NCI-H187 treated with DMSO at 0.1 percent for 48 hours (cell line): ENCODE data around the gene PCLAF.
"Not testable (repeated sequence)": the region's sequence is repeated elsewhere in the genome, so short reads cannot be mapped to it uniquely, and the experiment has no call there.

ENCODE experiments used
- DNase-seq: peaks from one replicate; lab custom pipeline; 2025; lab: John Stamatoyannopoulos, UW

The PCLAF gene, protein sequence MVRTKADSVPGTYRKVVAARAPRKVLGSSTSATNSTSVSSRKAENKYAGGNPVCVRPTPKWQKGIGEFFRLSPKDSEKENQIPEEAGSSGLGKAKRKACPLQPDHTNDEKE

DNA sequence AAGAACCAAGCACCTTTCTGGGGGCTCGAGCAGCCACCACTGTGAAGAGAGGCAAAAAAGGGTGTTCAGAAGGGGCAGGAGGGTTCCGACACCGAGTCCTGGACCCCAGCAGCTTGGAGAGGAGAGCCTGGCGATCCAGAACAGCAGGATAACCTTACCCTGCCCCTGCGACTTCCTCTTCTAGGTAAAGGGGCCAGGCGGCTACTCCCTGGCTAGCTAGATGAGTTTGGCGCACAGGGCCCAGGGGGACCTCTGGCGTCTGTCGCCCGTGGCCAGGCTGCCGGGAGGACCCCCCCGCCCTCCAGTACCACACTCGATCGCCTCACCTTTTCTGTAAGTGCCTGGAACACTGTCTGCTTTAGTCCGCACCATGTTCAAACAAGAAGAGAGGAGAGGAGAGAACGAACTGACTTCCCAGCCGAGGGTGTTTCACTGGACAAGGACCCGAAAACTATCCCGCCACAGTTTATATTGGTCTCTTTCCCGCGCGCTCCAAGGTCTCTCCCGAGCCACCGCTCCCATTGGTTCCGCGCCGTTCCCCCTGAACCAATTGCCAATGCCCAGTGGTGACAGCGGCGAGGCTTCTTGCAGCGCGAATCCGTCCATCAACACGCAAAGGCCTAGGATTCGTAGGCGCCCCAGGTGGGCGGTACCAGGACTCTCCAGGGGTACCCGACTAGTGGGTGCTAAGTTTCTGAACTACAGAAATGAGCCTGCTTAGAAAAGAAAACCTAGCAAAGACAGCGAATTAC lies at the start of gene PCLAF:
TSS of gene PCLAF (minus strand) at position 442 of the 752 bp plus-strand sequence. CDS start at position 372, 70 bp downstream.
- DNase-seq: peak; percentile 11

DNA sequence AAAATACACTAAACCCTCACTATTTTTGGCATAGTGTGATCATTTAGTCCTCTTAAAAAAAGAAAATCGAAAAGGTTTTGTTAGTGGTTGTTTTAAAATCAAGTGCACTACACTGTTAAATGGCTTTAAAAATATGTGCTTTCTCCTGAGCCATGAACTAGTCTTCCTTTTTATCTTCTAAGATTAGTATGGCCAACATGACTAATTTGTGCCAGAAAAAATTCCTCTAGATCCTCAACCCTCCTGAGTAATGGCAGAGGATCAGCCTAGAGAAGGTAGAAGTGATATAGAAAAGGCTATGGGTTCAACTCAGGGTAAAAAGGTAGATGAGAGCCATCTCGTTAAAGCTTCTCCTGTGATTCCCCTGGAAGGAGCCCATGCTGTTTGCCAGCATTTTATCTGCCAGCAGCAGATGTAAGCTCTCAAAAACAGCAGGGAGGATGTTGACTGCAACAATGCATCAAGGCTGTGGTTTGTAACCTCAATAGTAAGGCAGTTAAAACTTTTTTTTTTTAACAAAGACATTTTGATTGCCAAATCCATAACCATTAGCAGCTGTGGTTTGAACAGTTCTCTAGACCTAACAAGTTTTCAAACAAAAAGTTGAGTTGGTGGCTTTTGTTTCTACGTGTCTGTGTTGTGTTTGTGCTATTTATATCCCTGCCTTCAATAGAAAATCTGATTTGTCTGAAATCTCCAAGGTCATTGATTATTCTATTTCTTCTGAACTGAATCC lies 48.9 kb upstream of the PCLAF start:
- peak; percentile 26 for DNase-seq

DNA sequence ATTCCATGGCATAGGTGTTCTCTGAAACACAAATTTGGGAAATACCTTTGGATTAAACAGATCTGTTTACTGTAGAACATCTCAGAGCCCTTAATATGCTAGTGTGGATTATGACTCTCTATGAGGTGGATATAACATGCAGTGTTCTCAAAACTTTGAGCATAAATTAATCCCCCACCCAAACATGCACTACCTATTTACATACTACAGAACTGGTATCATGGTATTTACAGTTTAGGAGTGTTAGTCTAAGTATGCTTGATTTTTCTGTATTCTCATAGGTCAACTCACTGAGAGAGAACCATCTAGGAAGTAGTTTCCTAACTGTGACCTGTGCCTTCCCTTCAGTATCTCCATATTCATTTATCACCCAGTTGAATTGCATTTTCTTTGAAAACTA lies 48.2 kb upstream of the PCLAF start:
- DNase-seq: no peak

DNA sequence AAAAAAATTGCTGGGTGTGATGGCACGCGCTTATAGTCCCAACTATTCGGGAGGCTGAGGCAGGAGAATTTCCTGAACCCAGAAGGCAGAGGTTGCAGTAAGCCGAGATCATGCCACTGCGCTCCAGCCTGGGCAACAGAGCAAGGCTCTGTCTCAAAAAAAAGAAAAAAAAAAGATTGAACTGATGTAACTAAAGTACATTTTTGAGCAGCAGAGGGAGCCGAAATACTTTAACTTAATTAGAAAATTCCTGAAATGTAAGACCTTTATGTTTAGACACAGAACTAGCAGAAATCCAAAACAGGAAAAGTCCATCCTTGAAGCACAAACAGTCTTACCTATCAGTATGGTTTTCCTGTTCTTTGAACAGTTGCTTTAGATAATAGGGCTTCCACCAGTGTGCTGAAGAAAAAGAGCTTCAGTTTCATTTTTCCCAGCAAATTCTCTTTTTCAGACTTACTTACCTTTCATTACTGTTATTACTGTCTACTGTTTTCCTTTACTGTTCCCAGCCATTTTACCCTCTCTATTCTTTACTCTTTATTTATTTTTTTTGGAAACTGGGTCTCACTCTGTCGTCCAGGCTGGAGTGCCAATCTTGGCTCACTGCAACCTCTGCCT lies 45.7 kb upstream of the PCLAF start:
- no peak for DNase-seq

DNA sequence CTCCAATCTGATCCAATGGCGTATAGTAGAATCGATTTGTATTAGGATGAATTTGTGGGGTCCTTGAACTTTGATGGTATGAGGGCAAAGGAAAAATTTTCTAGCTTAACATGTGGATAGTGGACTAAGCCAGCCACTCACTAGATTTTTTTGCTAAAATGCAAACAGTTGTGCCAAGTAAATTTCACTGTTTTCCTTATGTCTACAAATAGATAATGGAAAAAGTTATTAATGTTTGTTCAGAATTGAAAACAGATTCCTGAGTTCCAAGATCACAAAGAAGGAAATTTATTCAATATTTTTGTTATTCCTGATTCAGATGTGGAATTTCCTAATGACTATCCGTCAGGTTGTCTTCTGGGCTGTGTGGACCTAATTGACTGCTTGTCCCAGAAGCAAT lies 44.0 kb upstream of the PCLAF start:
- no peak for DNase-seq

DNA sequence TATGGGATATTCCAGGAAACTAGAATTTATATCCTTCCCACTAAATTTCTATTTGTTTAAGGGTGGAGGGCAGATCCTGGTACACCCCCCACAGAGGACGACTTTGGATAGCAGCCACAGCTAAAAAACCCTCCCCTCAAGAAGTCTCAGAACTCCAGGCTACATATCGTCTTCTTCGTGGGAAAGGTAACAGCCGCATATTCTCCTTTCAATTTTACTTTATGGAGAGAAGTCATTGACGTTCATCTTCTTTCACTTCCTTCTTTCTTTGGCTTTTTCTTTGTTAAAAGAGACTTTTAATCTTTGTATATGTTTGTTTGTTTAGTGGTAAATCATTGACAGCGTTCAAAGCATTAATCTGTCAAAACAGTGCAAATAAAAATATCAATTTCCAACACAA lies 42.7 kb upstream of the PCLAF start:
- DNase-seq: no peak

DNA sequence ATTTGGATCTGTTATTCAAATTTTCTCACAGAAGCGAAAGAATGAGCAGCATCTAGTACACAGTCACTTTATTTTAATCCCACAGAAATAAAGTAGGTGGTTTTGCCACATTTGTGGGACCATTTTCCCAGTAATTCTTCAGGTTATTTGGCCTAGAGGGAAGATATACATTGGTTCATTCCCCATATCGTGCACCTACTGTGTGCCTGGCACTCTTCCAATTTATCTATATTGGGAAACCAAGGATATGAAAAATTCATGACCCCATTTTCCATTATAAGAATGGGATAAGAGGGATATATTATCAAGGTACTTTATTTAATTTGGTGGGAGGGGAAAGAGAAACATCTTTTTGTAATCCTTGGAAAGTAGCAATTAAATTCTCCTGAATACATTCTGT lies 41.5 kb upstream of the PCLAF start:
- DNase-seq: no peak

DNA sequence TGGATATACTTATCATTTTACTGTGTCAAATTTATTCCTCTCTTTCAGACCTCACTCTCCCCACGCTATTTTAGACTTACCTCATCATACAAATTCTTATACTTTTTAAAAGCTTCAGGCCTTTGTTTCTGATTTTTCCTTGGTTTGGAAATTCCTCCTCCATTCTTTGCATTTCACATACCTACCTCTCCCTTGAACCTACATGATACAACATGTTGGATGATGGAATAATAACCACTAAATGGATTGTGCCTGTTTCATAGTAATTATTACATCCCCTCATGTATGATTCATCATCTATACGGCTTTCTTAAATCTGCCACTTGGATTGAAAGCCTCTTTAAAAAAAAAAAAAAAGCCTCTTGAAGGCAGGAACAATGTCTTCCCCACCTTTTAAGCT lies 31.0 kb upstream of the PCLAF start:
- DNase-seq: no peak

DNA sequence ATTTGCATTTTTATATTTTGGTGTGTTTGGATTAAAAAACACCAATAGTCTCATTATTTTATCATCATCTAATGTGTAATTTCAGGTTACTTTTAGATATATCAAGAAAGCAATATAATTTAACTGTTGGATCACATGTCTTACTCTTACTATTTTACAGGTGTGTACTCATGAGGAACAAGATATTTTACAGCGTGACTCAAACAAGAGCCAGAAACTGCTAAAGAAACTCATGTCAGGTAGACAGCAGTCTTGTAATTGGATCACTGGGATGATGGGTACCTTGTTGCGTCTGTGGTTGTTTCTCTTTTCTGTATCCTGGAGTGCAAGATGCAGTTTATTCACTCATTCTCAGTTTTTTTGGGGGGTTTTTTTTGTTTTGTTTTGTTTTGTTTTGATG lies 19.3 kb upstream of the PCLAF start:
- no peak for DNase-seq

DNA sequence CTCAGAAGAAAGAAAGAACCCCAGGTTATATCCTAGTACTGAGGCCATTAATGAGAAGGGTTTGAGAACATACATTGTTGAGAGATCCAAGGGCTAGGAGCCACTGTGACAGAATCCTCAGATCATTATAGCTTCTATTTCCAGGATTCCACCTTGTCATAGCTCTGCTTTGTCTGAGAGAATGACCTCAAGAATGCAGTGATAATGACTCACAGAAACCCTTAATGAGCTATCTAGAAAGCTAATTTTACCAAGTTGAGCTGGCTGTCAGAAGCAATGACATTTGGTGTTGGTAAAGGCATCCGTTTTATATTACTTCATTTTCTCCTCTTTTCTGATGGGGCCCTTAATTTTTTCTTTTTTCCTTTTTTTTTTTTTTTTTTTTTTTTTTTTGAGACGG lies 17.3 kb upstream of the PCLAF start:
- DNase-seq: no peak

DNA sequence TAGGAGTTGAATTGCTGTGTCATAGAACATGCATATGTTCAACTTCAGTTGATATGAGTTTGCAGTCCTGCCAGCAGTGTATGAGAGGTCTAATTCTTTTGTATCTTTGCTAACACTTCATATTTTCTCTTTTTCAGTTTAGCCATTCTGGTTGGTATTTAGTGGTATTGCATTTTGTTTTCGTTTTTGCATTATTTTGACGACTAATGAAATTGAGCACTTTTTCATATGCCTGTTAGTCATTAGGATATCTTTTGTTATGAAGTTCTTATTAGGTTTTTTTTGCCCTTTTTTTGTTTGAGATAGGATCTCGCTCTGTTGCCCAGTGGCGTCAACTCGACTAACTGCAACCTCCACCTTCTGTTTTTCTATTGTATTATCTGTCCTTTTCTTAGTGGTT lies 15.5 kb upstream of the PCLAF start:
- DNase-seq: no peak

DNA sequence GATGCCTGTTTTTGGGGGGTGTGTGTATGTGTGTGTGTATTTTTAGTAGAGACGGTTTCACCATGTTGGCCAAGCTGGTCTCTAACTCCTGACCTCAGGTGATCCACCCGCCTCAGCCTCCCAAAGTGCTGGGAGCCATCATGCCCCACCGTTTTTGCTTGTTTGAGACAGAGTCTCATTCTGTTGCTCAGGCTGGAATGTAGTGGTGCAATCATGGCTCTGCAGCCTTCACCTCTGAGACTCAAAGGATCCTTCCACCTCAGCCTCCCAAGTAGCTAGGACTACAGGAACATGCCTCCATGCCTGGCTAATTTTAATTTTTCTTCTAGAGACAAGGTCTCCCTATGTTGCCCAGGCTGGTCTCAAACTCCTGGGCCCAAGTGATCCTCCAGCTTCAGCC lies 11.2 kb upstream of the PCLAF start:
- not testable (repeated sequence) for DNase-seq

DNA sequence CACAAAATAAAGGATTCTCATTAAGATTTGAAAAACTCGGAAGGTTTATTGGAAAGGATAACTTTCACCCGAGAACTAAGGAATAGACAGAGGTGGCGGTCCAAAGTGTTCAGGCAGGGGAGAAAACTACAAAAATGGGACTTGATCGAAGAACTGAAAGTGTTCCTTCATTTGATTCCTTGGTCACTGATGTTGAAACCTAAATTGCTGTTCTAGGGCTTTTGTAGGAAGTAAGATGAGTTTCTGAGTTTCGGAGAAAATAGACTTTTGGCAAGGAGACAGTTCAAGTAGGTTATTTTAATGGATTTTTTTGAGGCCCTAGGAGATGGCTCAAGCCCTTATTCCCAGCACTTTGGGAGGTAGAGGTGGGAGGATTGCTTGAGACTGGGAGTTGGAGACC lies 7.8 kb upstream of the PCLAF start:
- no peak for DNase-seq

DNA sequence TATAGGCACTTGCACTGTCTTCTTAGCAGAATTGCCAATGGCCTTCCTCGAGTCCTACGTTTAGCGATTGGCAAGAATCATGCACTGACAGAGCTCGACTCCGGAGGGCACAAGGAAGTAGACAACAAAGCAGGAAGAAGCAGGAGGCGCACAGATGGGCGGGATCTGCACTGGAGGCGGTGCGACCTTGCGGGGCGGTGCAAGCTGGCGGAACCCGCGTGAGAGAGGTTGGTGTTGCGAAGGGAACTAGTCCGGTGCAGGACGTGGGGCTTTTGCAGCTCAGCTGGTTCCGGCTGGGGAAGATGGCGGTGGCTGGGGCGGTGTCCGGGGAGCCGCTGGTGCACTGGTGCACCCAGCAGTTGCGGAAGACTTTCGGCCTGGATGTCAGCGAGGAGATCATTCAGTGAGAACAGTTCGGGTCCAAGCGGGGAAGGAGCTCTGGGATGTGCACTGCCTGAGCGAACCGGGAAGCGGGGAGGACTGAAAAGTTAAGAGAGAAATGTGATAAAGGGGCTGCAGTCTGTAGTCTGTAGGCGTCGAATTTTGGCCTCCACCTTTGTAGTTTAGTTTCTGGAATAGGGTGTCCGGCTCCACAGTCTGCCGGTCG lies 6.4 kb upstream of the PCLAF start, which contains the start of gene TRIP4:
TSS of gene TRIP4 (plus strand) at position 275 of the 607 bp plus-strand sequence. CDS start at position 303, 28 bp downstream.
- DNase-seq: peak; percentile 68

DNA sequence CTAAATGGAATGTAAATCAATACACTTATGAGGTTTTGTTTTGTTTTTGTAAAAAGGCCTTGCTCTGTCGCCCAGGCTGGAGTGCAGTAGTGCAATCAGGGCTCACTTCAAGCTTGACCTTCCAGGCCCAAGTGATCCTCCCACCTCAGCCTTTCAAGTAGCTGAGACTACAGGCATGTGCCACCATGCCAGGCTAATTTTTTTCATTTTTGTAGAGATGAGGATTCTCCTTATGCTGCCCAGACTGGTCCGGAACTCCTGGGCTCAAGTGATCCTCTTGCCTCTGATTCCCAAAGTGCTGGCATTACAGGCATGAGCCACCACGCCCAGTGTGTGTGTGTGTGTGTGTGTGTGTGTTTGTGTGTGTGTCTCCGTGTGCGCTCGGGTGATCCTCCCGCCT lies 5.0 kb upstream of the PCLAF start:
- DNase-seq: no peak

DNA sequence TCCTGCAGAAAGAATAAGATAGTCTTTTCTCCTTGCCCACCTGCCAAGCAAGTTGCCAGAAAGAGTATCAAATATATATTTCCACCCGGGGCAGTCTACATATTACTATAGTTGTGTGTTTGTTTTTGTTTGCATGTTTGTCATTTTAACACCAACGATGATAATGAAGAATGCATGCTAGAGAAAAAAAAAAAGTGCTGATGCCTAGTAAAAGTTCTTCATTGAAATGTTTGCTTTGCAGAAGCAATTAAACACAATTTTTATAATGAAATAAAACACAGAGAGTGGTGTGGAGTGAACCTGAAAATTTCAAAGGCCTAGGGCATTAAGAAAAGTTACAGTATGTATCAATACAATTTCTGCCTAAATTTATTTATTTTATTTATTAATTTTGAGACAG lies 2.5 kb upstream of the PCLAF start:
- DNase-seq: no peak

DNA sequence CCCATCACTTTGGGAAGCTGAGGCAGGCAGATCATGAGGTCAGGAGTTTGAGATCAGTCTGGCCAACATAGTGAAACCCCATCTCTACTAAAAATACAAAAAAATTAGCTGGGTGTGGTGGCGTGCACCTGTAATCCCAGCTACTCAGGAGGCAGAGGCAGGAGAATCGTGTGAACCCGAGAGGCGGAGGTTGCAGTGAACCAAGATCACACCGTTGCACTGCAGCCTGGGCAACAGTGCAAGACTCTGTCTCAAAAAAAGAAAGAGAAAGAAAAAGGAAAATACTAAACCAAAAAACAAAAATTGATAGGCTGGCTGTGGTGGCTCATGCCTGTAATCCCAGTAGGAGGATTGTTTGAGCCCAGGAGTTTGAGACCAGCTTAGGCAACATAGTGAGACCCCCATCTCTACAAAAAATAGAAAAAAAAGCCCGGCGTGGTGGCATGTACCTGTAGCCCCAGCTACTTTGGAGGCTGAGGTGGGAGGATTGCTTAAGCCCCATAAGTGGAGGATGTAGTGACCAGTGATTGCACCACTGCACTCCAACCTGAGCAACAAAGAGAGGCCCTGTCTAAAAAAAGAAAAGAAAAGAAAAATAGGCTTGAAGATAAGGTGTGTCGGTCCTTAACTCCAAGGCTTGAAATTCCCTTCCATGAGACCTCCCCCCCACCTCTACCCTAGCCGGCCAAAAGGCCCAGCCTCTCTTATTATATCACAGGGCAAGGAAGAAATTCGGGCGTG lies 941 bp downstream of the PCLAF start:
- DNase-seq: not testable (repeated sequence)

DNA sequence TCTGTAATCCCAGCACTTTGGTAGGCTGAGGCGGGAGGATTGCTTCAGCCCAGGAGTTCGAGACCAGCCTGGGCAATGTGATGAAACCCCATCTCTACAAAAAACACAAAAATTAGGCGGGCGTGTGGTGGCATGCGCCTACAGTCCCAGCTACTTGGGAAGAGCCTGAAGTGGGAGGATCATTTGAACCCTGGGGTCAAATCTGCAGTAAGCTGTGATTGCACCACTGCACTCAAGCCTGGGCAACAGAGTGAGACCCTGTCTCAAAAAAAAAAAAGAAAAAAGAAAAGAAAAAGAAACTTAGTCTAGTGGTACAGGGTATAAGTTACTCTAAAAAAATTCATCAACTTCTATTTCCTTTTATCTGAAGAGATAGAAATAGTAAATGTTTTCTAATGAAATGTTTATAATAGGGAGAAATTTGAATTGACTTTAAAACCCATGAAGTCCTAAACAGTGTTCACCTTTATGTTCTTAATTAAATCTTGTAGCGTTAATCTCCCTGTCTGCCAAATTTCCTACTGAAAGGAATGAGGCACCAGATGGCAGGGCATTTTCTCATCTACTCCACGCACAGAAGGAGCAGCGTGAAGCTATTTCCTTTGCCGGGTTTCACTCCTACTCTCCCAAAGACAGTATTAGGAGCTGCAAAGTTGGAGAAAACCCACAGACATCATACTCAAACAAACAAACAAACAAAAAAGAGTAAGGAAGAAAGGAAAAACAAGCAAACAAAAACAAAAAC lies 1.9 kb downstream of the PCLAF start:
- no peak for DNase-seq

DNA sequence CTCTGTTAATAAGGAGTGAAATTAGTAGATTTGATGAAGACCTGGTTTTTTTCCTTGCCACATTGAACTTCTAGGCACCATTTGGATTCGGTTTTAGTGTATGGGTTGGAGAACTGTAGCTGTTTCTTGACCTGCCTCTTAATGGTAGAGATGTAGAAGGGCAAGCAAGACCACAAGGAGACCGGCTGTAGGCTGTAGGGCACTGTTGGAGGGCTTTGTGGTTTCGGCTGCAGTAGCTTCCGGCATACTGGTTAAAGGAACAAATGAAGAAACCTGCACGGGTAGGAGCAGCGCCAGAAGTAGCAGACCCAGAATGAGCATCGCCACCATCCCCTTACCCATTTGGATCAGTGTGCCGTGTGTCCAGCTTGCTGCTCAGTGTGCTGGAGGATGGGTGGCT lies 7.9 kb downstream of the PCLAF start:
- DNase-seq: no peak

DNA sequence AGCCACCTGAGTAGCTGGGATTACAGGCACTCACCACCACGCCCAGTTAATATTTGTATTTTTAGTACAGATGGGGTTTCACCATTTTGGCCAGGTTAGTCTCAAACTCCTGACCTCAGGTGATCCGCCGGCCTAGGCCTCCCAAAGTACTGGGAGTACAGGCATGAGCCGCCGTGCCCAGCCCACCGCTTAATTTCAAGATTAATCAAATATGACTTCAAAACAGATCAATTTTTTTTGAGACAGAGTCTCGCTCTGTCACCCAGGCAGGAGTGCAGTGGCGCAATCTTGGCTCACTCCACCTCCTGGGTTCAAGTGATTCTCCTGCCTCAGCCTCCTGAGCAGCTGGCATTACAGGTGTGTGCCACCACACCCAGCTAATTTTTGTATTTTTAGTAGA lies 9.9 kb downstream of the PCLAF start:
- DNase-seq: not testable (repeated sequence)

DNA sequence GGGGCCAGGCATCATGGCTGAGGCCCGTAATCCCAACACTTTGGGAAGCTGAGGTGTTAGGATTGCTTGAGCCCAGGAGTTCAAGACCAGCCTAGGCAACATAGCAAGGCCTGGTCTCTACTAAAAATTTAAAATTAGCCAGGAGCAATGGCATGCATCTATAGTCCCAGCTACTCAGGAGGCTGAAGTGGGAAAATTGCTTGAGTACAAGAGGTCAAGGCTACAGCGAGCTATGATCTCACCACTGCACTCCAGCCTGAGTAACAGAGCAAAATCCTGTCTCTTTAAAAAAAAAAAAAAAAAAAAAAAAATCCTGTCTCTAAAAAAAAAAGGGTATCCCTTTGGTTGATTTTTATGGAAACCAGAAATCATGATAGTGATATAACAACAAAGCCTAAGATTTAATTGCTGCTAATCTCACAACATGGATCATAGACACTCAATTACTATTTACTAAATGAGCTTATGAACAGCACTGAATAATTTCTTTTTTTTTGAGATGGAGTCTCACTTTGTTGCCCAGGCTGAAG lies 12.1 kb downstream of the PCLAF start:
- DNase-seq: no peak
